Limb (tissue), 2 donors: ENCODE measurements around the gene DBT.
"Not testable (repeated sequence)": the region's sequence is repeated elsewhere in the genome, so short reads cannot be mapped to it uniquely, and the experiment has no call there.

Experiments used
- DNase-seq, 2 donors: peaks; one replicate each; pipeline ENCODE4 v3.0.0-alpha.2; 2016; ENCODE audit errors: extremely low spot score in 2 of 2

The DBT gene

DNA sequence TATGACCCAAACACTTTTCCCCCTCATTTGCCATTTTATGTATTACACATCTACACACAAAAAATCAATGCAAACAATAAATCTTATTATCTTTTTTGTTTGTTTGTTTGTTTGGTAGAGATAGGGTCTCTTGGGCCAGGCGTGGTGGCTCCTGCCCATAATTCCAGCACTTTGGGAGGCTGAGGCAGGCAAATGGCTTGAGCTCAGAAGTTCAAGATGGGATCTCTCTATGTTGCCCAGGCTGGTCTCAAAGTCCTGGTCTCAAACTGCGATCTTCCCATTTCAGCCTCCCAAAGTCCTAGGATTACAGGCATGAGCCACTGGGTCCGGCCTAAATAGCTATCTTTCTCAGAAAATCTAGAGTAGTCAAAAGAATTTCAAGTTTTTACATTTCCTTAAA, 1.2 kb upstream of the DBT start:
- no peak for DNase-seq

DNA sequence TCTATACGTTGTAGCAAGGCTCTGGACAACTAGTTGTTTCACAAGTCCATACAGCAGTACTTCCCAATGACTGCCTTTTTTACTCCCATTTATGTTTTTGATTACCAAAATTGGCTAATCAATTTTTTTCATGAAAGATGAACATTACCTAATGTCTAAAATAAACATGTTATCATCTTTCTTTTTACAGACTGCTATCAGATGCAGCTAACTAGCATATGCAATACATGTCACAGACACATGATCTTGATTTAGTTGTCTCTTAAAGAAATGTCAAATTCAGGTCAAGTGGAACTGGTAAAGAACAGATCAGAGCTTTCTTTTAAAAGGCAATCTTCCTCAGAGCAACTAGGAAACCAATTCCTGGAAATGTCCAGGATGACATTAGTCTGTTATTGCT, 630 bp upstream of the DBT start:
- DNase-seq = no peak

DNA sequence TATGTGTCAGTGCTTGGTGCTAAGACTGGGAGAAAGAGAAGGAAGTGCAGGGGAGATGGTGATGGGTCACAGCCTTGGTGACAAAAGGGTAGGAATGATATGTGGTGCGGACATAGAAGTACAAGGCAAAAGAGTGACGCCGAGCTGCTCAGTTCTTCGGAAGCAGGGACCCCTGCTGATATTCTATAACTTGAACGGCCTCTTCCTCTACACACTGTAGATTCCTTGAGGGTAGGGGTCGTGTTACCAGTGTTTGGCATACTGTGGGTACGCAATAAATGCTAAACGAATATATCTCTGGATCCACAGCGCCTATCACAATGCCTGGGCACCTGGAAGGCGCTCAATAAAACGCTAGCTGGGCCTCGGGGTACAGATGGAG, 488 bp downstream of the DBT start:
- no peak for DNase-seq

DNA sequence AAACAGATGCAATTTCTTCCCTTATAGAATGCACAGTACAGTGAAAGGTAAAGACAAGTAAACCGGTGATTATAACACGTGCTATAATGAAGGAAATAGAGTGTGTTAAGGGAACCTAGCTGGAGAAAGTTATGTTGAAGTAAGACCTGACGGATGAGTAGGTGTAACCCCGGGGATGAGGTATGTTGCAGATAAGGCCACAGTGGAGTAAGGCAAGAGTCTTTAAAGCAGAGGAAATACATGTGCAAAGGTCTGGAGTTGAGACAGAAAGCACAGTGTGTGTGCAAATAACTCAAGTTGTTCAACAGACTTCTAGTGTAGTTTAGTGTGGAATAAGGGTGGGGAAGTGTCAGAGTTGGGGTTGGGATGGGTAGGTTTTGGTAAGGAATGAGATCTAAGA, 2.9 kb downstream of the DBT start:
- DNase-seq = no peak

DNA sequence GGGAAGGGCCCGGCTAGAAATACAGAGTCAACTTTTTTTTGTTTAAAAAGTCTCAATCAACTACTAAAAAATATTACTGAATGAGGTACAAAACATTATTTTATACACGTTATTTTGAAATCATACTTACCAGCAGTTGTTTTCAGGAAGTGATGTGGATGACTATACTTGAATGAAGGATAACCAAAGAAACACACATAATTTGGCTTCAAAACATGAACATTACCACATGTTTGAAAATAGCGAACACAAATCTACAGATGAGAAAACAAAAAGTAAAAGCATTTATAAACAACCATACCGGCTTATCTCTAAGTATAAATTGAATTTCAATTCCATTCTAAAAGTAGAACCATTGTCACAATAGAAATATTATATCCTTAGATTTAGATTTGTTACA, 9.0 kb downstream of the DBT start:
- no peak for DNase-seq

DNA sequence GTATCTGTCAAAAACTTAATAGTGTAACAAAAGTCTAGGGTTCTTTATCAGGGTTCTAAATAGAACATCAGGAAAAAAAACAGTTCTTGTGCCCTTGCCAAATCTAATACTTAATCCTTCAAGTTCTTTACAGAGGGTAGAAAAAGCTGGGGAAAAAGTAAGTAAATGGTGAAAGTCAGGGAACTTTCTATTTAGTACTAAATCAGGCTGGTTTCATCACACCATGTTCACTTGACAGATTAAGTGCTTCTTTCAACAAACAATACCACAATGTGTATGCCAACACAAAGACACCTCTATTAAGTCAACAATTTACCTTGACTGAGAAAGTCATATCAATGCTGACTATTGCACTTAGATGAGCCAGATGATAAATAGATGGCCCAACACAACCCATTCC, 9.7 kb downstream of the DBT start:
- DNase-seq = no peak

DNA sequence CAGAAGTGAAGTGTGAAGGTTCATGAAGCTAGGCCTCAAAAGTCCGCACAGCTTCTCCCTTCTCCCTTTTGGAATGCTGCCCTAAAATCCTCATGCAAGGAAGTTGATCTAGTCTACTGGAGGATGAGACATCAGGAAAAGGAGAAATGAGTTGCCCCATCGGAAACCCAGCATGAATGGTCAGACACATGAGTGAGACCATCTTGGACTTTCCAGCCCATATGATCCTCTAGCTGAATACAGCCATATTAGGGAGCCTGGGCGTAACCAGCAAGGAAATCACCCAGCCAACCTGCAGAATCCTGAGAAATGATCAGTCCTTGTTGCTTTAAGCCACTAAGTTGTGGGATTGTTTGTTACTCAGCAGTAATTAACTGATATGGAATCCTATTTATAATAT, 12.5 kb downstream of the DBT start:
- DNase-seq = no peak

DNA sequence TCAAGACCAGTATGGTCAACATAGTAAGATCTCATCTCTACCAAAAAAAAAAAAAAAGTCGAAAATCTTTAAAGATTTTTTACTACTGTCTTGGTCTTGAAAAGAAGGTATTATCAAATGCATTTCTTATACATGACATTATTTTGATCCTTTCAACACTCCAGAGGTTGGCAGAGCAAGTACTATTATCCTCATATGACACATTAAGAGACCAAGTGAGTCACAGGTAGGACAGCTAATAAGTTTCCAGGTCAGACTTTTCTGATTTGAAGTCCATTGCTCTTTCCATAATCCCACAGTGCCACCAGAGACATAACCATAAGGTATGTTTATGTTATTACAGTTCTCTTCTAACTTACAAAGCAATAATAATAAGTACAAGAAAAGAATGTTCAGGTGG, 15.2 kb downstream of the DBT start:
- DNase-seq = no peak

DNA sequence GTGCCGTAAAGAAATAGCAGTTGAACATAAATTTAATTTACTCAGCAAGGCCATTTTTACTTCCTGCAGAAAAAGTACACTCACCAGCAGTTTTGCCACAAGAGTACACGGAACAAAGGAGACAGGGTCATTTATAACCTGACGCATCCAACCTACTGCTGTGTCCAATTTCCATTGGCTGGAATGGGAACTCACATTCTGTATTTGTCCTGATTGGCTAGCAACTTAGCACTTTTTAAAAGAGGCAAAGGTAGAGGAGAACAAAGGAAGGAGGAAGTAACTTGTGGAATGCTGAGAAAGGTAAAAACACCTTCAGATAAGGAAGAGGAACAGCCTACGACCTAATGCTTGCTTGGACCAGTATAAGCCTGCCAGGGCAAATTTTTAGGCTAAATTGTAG, 16.1 kb downstream of the DBT start:
- DNase-seq = not testable (repeated sequence)

DNA sequence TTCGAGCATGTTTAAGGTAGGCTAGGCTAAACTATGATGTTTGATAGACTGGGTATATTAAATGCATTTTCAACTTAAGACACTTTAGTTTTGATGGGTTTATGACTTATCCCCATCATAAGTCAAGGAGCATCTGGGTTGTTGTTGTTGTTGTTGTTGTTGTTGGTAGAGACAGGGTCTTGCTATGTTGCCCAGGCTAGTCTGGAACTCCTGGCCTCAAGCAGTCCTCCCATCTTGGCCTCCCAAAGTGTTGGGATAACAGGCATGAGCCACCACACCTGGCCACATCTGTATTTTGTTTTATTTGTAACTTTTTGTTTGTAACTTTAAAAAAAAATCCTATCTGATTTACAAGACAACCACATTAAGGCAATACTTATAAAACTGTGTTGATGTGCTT, 17.5 kb downstream of the DBT start:
- no peak for DNase-seq

DNA sequence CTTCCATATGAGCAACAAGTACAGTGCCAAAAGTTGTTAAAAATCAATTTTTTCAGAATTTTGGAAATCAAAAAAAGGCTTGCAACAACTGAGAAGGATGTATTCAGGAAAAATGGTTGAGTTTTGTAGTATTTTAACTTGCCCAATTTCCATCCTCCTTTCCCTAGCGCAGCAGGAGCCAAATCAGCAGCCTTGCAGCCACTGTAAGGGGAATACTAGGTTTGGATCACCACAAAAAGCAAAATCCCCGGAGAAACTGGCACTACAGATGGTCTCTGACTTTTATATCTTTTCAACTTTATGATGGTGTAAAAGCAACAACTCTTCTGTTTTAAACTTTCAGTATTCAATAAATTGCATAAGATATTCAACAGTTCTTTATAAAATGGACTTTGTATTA, 17.9 kb downstream of the DBT start:
- DNase-seq = no peak

DNA sequence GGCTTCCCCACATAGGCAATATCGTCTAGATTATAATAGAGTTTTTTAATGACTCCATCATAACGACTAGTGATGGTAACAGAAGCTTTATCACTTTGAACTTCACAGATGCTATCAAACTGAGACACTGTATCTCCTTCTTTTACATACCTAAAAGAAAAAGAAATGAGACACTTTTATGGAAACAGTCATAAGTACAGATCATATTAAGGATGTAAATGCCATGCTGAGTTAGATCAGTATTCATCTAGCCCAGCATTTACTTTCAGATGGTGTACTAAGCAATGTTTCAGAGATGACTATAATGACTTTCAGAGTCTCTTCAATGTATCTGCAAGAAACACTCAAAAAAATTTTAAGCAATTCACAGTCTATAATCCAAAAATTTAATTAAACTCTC, 18.9 kb downstream of the DBT start:
- no peak for DNase-seq

DNA sequence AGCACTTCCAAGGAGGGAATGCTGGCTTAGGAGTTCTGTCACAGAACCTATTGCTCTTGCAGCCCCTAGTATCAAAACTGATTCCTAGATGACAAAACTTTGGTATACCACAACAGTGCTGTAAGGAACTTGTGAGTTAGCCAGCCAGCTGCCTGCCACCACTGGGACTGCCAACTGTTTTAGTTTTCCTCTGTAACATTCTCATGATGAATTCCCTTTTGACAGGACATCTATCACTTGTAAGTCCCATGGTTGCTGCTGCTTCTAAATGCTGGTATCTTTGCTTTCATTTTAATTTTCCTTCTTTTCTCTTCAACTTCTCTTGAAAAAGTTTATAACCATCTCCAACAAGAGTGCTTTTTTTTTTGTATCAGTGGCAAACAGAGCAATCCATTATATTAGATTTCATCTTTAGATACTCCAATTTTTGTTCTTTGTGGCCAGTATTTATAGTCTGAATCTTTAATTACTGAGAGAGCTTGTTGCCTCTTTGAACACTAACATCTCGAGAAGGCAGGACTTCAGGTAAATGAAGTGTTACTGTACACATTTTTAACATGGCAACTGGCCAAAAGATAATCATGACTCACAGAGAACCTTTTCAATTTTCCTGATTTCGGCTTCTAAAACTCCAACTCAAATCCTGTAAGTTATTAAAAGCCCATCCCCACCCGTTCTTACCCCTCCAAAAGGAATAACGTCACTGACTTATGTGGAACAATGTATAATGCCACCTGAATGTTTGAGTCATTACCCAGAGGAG, 19.8 kb downstream of the DBT start:
- no peak for DNase-seq

DNA sequence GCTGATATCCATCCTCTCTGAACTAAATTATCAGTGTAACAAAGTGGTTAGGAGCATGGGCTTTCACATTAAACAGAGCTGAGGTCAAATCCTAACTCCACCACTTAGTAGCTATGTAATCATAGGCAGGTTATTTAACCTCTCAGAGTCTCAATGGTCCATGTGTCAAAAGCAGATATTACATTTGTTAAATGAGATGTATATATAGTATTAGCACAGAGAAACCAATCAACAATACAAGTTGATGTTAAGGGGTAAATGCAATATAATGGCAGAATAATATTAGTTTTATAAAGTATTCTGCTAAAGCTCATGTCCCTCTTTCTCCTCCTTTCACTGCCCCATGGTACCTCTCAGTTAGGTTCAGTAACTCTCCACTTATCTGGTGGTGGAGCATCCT, 27.2 kb downstream of the DBT start:
- no peak for DNase-seq

DNA sequence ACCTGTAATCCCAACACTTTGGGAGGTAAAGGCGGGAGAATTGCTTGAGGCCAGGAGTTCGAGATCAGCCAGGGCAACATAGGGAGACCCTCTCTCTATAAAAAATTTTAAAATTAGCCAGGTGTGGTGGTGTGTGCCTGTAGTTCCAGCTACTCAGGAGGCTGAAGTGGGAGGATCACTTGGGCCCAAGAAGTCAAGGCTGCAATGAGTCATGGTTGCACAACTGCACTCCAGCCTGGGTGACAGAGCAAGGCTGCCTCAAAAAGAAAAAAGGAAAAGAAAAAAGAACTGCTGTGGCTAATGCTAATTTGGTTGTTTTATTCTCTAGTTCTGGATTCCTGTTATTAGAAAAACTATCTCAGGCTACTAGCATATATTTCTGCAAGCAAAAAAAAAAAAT, 29.8 kb downstream of the DBT start:
- DNase-seq = no peak

DNA sequence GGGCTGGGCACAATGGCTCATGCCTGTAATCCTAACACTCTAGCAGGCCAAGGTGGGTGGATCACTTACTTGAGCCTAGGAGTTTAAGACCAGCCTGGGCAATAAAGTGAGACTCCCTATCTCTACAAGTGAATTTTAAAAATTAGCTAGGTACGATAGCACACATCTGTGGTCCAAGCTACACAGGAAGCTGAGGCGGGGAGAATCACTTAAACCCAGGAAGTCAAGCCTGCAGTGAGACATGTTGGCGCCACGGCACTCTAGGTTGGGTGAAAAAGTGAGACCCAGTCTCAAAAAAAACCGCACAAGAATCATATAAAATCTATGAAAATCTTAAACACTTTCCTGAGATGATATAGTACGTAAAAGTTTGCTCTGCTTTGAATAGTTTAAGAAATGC, 30.2 kb downstream of the DBT start:
- no peak for DNase-seq

DNA sequence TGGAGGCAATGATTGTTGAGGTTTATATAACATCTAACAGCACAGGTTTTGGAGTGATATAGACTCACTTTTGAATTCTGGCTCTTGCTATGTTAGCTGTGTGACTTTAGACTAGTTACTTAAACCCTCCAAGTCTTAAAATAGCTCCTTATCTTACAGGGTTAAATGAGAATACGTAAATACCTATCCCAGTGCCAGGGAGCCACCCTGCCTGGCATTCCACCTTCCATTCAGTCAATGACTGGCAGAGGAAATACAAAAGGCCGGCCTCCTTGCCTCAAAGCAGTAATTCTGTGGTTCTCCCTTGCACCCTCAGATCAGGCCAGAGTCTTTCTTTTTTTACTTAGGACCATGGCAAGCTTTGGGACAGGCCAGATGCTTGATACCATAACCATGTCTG, 31.8 kb downstream of the DBT start:
- DNase-seq = no peak

DNA sequence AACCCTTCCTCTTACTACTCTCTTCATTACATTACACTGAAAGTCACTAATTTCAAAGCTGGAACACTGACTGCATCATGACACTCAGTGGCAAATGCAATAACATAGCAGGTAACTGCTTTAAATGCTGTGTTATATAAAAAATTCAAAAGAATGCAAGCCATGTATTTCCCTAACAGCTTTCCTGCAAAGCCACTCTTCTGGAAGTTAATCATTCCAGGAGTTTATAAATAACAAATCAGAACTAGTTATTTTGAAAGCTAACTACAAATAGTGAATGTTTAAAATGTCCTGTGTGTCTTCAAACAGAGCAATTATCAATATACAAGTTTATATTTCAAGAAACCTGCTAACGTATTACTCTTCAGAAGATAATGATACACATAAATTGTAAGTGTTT, 34.5 kb downstream of the DBT start:
- no peak for DNase-seq

DNA sequence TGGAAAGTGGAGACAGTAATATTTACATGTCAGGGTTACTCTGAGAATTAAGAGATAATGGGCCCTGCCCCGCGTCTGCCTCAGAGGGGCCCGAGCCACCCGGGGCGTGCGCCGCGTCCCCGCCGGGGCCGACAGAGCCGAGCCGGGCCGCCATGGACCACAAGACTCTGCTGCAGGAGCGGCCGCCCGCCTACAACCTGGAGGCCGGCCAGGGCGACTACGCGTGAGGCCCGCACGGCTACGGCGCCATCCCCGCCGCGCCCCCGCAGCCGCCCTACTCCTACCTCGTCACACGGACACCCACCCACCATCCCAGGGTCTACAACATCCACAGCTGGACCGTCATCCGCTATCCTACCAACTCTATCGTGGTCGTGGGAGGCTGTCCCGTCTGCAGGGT, 36.5 kb downstream of the DBT start:
- no peak for DNase-seq

DNA sequence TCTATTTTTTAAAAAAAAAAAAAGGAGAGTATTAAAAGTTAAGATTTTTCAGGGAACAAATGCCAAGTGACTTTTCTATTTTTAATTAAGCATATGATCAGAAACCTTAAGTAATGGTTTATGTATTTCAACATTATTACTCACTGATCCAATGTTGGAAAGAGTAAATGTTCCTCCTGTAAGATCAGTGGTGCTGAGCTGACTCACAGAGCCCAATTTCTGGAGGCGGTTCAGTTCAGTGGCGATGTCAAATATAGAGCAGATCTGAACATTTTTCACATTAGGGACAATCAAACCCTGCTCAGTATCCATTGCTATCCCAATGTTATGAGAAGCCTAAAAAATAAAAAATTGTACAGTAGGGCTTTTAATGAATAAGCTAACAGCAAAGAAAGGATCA, 43.3 kb downstream of the DBT start:
- no peak for DNase-seq

DNA sequence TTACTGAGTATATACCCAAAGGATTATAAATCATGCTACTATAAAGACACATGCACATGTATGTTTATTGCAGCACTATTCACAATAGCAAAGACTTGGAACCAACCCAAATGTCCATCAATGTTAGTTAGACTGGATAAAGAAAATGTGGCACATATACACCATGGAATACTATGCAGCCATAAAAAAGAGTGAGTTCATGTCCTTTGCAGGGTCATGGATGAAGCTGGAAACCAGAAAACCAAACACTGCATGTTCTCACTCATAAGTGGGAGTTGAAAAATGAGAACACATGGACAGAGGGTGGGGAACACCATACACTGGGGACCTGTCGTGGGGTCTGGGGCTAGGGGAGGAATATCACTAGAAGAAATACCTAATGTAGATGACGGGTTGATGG, 44.0 kb downstream of the DBT start:
- DNase-seq = not testable (repeated sequence)

DNA sequence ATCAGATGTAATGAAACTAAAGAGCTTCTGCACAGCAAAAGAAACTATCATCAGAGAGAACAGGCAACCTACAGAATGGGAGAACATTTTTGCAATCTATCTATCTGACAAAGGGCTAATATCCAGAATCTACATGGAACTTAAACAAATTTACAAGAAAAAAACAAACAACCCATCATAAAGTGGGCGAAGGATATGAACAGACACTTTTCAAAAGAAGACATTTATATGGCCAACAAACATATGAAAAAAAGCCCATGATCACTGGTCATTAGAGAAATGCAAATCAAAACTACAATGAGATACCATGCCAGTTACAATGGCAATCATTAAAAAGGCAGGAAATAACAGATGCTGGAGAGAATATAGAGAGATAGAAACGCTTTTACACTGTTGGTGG, 44.5 kb downstream of the DBT start:
- DNase-seq = not testable (repeated sequence)

DNA sequence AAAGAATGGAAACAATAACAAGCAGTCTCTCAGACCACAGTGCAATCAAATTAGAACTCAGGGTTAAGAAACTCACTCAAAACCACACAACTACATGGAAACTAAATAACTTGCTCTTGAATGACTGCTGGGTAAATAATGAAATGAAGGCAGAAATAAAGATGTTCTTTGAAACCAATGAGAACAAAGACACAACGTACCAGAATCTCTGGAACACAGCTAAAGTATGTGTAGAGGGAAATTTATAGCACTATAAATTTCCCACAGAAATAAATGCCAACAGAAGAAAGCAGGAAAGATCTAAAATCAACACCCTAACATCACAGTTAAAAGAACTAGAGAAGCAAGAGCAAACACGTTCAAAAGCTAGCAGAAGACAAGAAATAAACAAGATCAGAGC, 46.9 kb downstream of the DBT start:
- DNase-seq = not testable (repeated sequence)

DNA sequence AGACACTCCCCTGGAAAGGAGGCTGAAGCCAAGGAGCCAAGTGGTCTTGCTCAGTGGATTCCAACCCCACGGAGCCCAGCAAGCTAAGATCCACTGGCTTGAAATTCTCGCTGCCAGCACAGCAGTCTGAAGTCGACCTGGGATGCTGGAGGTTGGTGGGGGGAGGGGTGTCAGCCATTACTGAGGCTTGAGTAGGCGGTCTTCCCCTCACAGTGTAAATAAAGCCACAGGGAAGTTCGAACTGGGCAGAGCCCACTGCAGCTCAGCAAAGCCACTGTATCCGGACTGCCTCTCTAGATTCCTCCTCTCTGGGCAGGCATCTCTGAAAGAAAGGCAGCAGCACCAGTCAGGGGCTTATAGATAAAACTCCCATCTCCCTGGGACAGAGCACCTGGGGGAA, 49.6 kb downstream of the DBT start:
- not testable (repeated sequence) for DNase-seq
